ENCODE data around the gene CASK.

GRCh38 chrX:41686788-41687187 is 236.6 kb downstream of the CASK start:
- TF ChIP-seq POLR2A (IDR thresholded peaks at IDR 0.05; ENCODE audit: low read depth, low read length): no peak
- no peak for TF ChIP-seq POLR2AphosphoS5 (IDR thresholded peaks at IDR 0.05; ENCODE audit: low read depth, low read length)
